ENCODE data around the gene CACFD1. TPM values are rescaled to one million over a fixed set of nuclear protein-coding genes. Genes with fewer than 3 reads are reported as not detected.

Gene CACFD1
- total RNA-seq, 1 experiment from 2014 or later = 6.9 TPM

- Histone ChIP-seq H4K20me1 (ENCODE audit: insufficient read depth) (no peaks in the 10 kb centered on the region), H2AFZ (ENCODE audit: low read depth, low read length, poor library complexity, severe bottlenecking) (no peak overlapping the region), H3K27ac (ENCODE audit: low read depth, low read length) (no peak overlapping the region), H3K79me2 (ENCODE audit: insufficient read depth, low read length) (no peaks in the 10 kb centered on the region), H3K9me3 (ENCODE audit: control insufficient read depth in 1 of 2, insufficient read depth in 1 of 2, low read depth in 1 of 2, low read length in 2 of 2) (no peaks in the 10 kb centered on the region), H3K27me3 (ENCODE audit: insufficient read depth, low read length) (no peaks in the 10 kb centered on the region), H3K9ac (ENCODE audit: low read length) (no peak overlapping the region), H3K4me2 (ENCODE audit: low read length) (no peak overlapping the region), H3K4me3 (replicated peaks in 1 of 2; ENCODE audit: low read depth in 1 of 2, low read length in 2 of 2) (no peak overlapping the region), H3K9me2 (ENCODE audit: insufficient read depth) (no peaks in the 10 kb centered on the region), H3K4me1 (ENCODE audit: control insufficient read depth in 1 of 2, insufficient read depth in 2 of 2, low read length in 2 of 2) (peaks cover 6 to 10% of the 10 kb centered on the region in 2 experiments; a peak in 3 of 4 replicates), H3K36me3 (ENCODE audit: control insufficient read depth in 1 of 2, insufficient read depth in 2 of 2, low read length in 2 of 2) (no peaks in the 10 kb centered on the region)
- DNase-seq (ENCODE audit: low read depth, low spot score) = no peak
- CTCF ChIA-PET = no interaction called here
- ATAC-seq = no peak
- TF ChIP-seq SRF (IDR thresholded peaks at IDR 0.05; ENCODE audit: low read depth) (no peak), EZH2 (IDR thresholded peaks at IDR 0.05) (no peak), YY1 (IDR thresholded peaks at IDR 0.05; ENCODE audit: extremely low read depth, insufficient replicate concordance, low read depth, low read length) (no peak), SP1 (IDR thresholded peaks at IDR 0.05; ENCODE audit: low read depth) (no peak), POLR2AphosphoS5 (IDR thresholded peaks at IDR 0.05; ENCODE audit: low read depth, low read length) (no peak)
- POLR2A ChIA-PET = no interaction called here
- intact Hi-C loops (cut with micrococcal nuclease) = no loop called here
- RAD21 ChIA-PET (ENCODE audit: low non-redundant PET in 1 of 2, low total read pairs in 2 of 2, uncharacterized antibody in 2 of 2, unreplicated experiment in 2 of 2) = no interaction called here
- BruUV-seq (replicated peaks) = no TSS peak
Measured at GRCh38 chr9:133513214-133514100, 53.7 kb downstream of the CACFD1 start.

- DNase-seq (ENCODE audit: low read depth, low spot score) = no peak
- Histone ChIP-seq H3K9ac (ENCODE audit: low read length) (no peak overlapping the region), H3K9me3 (ENCODE audit: control insufficient read depth in 1 of 2, insufficient read depth in 1 of 2, low read depth in 1 of 2, low read length in 2 of 2) (no peaks in the 10 kb centered on the region), H3K4me1 (ENCODE audit: control insufficient read depth in 1 of 2, insufficient read depth in 2 of 2, low read length in 2 of 2) (peaks cover 3% of the 10 kb centered on the region in 2 experiments; a peak in 3 of 4 replicates), H3K4me3 (replicated peaks in 1 of 2; ENCODE audit: low read depth in 1 of 2, low read length in 2 of 2) (no peak overlapping the region), H3K27ac (ENCODE audit: low read depth, low read length) (no peak overlapping the region), H3K9me2 (ENCODE audit: insufficient read depth) (no peaks in the 10 kb centered on the region), H3K36me3 (ENCODE audit: control insufficient read depth in 1 of 2, insufficient read depth in 2 of 2, low read length in 2 of 2) (no peaks in the 10 kb centered on the region), H3K27me3 (ENCODE audit: insufficient read depth, low read length) (no peaks in the 10 kb centered on the region), H3K4me2 (ENCODE audit: low read length) (no peak overlapping the region), H4K20me1 (ENCODE audit: insufficient read depth) (no peaks in the 10 kb centered on the region), H2AFZ (ENCODE audit: low read depth, low read length, poor library complexity, severe bottlenecking) (no peak overlapping the region), H3K79me2 (ENCODE audit: insufficient read depth, low read length) (no peaks in the 10 kb centered on the region)
- RAD21 ChIA-PET (ENCODE audit: low non-redundant PET in 1 of 2, low total read pairs in 2 of 2, uncharacterized antibody in 2 of 2, unreplicated experiment in 2 of 2) = no interaction called here
- intact Hi-C loops (cut with micrococcal nuclease) = no loop called here
- BruUV-seq (replicated peaks) = no TSS peak
- no peak for ATAC-seq
- POLR2A ChIA-PET = no interaction called here
- TF ChIP-seq SP1 (IDR thresholded peaks at IDR 0.05; ENCODE audit: low read depth) (no peak), CBX3 (IDR thresholded peaks at IDR 0.05; ENCODE audit: low read depth) (no peak), SIN3A (IDR thresholded peaks at IDR 0.05; ENCODE audit: low read depth) (no peak), TCF7L2 (IDR thresholded peaks at IDR 0.05; ENCODE audit: borderline replicate concordance, extremely low read depth, insufficient read depth, insufficient read length) (no peak), SRF (IDR thresholded peaks at IDR 0.05; ENCODE audit: low read depth) (no peak), ATF3 (IDR thresholded peaks at IDR 0.05) (no peak), ZBTB33 (IDR thresholded peaks at IDR 0.05; ENCODE audit: extremely low read depth, insufficient replicate concordance, low read length) (no peak), POLR2A (IDR thresholded peaks at IDR 0.05; ENCODE audit: borderline replicate concordance, extremely low read depth, insufficient read depth, insufficient read length) (no peak), RAD21 (IDR thresholded peaks at IDR 0.05; ENCODE audit: low read depth) (no peak), ELF1 (IDR thresholded peaks at IDR 0.05; ENCODE audit: borderline replicate concordance, low read depth) (no peak), YY1 (IDR thresholded peaks at IDR 0.05; ENCODE audit: extremely low read depth, insufficient replicate concordance, low read depth, low read length) (no peak)
- CTCF ChIA-PET = no interaction called here
Measured at GRCh38 chr9:133514460-133515239, 54.9 kb downstream of the CACFD1 start.
